Neural cell (in vitro differentiated cells): ENCODE measurements around the gene LDHD. TPM values are rescaled to one million over a fixed set of nuclear protein-coding genes. Genes with fewer than 3 reads are reported as not detected.

Experiments
- H2AFZ ChIP-seq: fragments of 200-600, 300-800 bp; sonication (generic), shearing (Covaris generic); 2 replicates; pipeline ENCODE4 v1.6.0; 2014; ENCODE audit warnings: low read depth, mild to moderate bottlenecking, antibody characterized with exemption, low read length, moderate library complexity
- H3F3A ChIP-seq: fragments of 200-600 bp; shearing (Covaris generic); 2 replicates; pipeline ENCODE4 v1.6.1; 2016; ENCODE audit warnings: mild to moderate bottlenecking, moderate library complexity, mixed read lengths, antibody characterized with exemption, low read length; ENCODE audit not compliant: insufficient read depth, poor library complexity, severe bottlenecking
- H3K27ac ChIP-seq: fragments of 200-600, 300-800 bp; sonication (generic), shearing (Covaris generic); 2 replicates; pipeline ENCODE4 v1.5.1; 2014; ENCODE audit warnings: mild to moderate bottlenecking, low read length, moderate library complexity
- H3K27me3 ChIP-seq: fragments of 300-800, 200-600 bp; sonication (generic), shearing (Covaris generic); 2 replicates; pipeline ENCODE4 v1.6.0; 2014; ENCODE audit warnings: mild to moderate bottlenecking, low read depth, low read length, moderate library complexity; ENCODE audit not compliant: insufficient read depth
- H3K36me3 ChIP-seq: fragments of 300-800, 200-600 bp; sonication (generic), shearing (Covaris generic); 2 replicates; pipeline ENCODE4 v1.5.1; 2014; ENCODE audit warnings: mild to moderate bottlenecking, antibody characterized with exemption, low read length, moderate library complexity; ENCODE audit not compliant: insufficient read depth
- H3K4me2 ChIP-seq: fragments of 300-800, 200-600 bp; sonication (generic), shearing (Covaris generic); 2 replicates; pipeline ENCODE4 v1.6.0; 2014; ENCODE audit warnings: mild to moderate bottlenecking, low read length
- H3K4me3 ChIP-seq: fragments of 300-800, 200-600 bp; sonication (generic), shearing (Covaris generic); 2 replicates; pipeline ENCODE4 v1.5.1; 2014; ENCODE audit warnings: mild to moderate bottlenecking, low read length, moderate library complexity
- H3K79me2 ChIP-seq: fragments of 200-600 bp; shearing (Covaris generic); replicated peaks from 2 replicates; pipeline ENCODE4 v1.6.0; 2014; ENCODE audit warnings: mild to moderate bottlenecking, low read length, moderate library complexity; ENCODE audit not compliant: insufficient read depth
- H3K9ac ChIP-seq: fragments of 300-800, 200-600 bp; sonication (generic), shearing (Covaris generic); 2 replicates; pipeline ENCODE4 v1.6.1; 2016; ENCODE audit warnings: mild to moderate bottlenecking, low read length, mixed read lengths
- H3K9me2 ChIP-seq: fragments of 200-600 bp; shearing (Covaris generic); 2 replicates; pipeline ENCODE4 v1.6.1; 2016; ENCODE audit warnings: mild to moderate bottlenecking, low read length, mixed read lengths; ENCODE audit not compliant: insufficient read depth
- H3K9me3 ChIP-seq: fragments of 200-600, 300-800 bp; sonication (generic), shearing (Covaris generic); 2 replicates; pipeline ENCODE4 v1.6.1; 2016; ENCODE audit warnings: mild to moderate bottlenecking, mixed run types, low read length, moderate library complexity, mixed read lengths
- H4K20me1 ChIP-seq: fragments of 200-600 bp; shearing (Covaris generic); 2 replicates; pipeline ENCODE4 v1.6.1; 2016; ENCODE audit warnings: mild to moderate bottlenecking, mixed run types; ENCODE audit not compliant: insufficient read depth
- CTCF ChIP-seq: fragments of 450-650 bp; IDR thresholded peaks from 2 replicates; pipeline ENCODE4 v1.5.1; 2014; ENCODE audit warnings: antibody characterized with exemption, mild to moderate bottlenecking, moderate library complexity; ENCODE audit not compliant: poor library complexity, severe bottlenecking
- EP300 ChIP-seq: fragments of 450-650 bp; conservative IDR thresholded peaks from 2 replicates; pipeline ENCODE4 v1.6.1; 2014; ENCODE audit warnings: antibody characterized with exemption, mild to moderate bottlenecking, moderate library complexity; ENCODE audit not compliant: poor library complexity, severe bottlenecking
- EZH2 ChIP-seq: fragments of 200-600, 300-800 bp; shearing (Covaris generic), sonication (generic); IDR thresholded peaks from 2 replicates; pipeline ENCODE4 v1.6.1; 2014; ENCODE audit warnings: antibody characterized with exemption, low read length, borderline replicate concordance, mild to moderate bottlenecking; ENCODE audit not compliant: insufficient read depth, poor library complexity, severe bottlenecking
- MXI1 ChIP-seq: fragments of 450-650 bp; conservative IDR thresholded peaks from 2 replicates; pipeline ENCODE4 v1.6.1; 2014; ENCODE audit warnings: antibody characterized with exemption, mild to moderate bottlenecking; ENCODE audit not compliant: poor library complexity, severe bottlenecking
- POLR2AphosphoS5 ChIP-seq: IDR thresholded peaks from 2 replicates; pipeline ENCODE4 v1.6.1; 2012
- RAD21 ChIP-seq: fragments of 450-650 bp; conservative IDR thresholded peaks from 2 replicates; pipeline ENCODE4 v1.6.1; 2014; ENCODE audit warnings: antibody characterized with exemption, mild to moderate bottlenecking, moderate library complexity
- REST ChIP-seq: IDR thresholded peaks from 2 replicates; pipeline ENCODE4 v1.6.1; 2012; ENCODE audit warnings: borderline replicate concordance
- SMC3 ChIP-seq: fragments of 450-650 bp; conservative IDR thresholded peaks from 2 replicates; pipeline ENCODE4 v1.6.1; 2014; ENCODE audit warnings: antibody characterized with exemption, mild to moderate bottlenecking, moderate library complexity; ENCODE audit not compliant: poor library complexity
- TAF1 ChIP-seq: IDR thresholded peaks from 2 replicates; pipeline ENCODE4 v1.6.1; 2012; ENCODE audit warnings: low read depth
- polyA plus RNA-seq: library from polyadenylated mRNA; depleted of rRNA; stranded (reverse); fragments of >200 nt; gene quantifications from 2 replicates; pipeline ENCODE4 v1.2.3, GENCODE V29; 2014

The LDHD gene
- polyA plus RNA-seq, 1 donor from 2014 or later = not detected

- no peak overlapping the region for H3K4me3 ChIP-seq
Measured at GRCh38 chr16:75116911-75117245, 298 bp upstream of the LDHD start.

More at GRCh38 chr16:75116911-75117245, 298 bp upstream of the LDHD start:
- Histone ChIP-seq H3K79me2 (no peaks in the 10 kb centered on the region), H3K9ac (no peak overlapping the region), H3F3A (no peaks in the 10 kb centered on the region), H4K20me1 (no peaks in the 10 kb centered on the region), H3K9me3 (no peaks in the 10 kb centered on the region), H2AFZ (no peak overlapping the region), H3K27ac (no peak overlapping the region), H3K9me2 (no peaks in the 10 kb centered on the region), H3K4me2 (no peak overlapping the region), H3K27me3 (no peaks in the 10 kb centered on the region), H3K36me3 (no peaks in the 10 kb centered on the region)
- TF ChIP-seq CTCF (no peak), POLR2AphosphoS5 (no peak), EP300 (no peak), MXI1 (no peak), RAD21 (no peak), REST (no peak), SMC3 (no peak), TAF1 (no peak), EZH2 (no peak)
